Neuronal stem cell (in vitro differentiated cells): ENCODE data around the gene AADACL4.
A peak's percentile ranks its signal among the peaks of the same experiment; 100 is the strongest.

Experiments used
- DNase-seq: peaks from one replicate; pipeline ENCODE4 v3.0.0-alpha.2; 2013; ENCODE audit warnings: low spot score
- H2AFZ ChIP-seq: one replicate; pipeline ENCODE4 v1.6.1; 2013; ENCODE audit warnings: mild to moderate bottlenecking, low read length, inconsistent platforms
- H2AK5ac ChIP-seq: 2 replicates; pipeline ENCODE4 v1.6.1; 2013; ENCODE audit warnings: low read depth, mild to moderate bottlenecking, inconsistent platforms, low read length, moderate library complexity, mixed read lengths
- H2BK120ac ChIP-seq: 2 replicates; pipeline ENCODE4 v1.6.1; 2013; ENCODE audit warnings: low read depth, mild to moderate bottlenecking, inconsistent platforms, low read length, moderate library complexity, mixed read lengths
- H2BK12ac ChIP-seq: one replicate; pipeline ENCODE4 v1.6.1; 2013; ENCODE audit warnings: low read length, inconsistent platforms
- H2BK15ac ChIP-seq: 2 replicates; pipeline ENCODE4 v1.6.1; 2013; ENCODE audit warnings: mild to moderate bottlenecking, low read length, inconsistent platforms, mixed read lengths
- H2BK5ac ChIP-seq: one replicate; pipeline ENCODE4 v1.6.1; 2013; ENCODE audit warnings: inconsistent platforms, mild to moderate bottlenecking, low read length, moderate library complexity
- H3K14ac ChIP-seq: one replicate; pipeline ENCODE4 v1.6.1; 2013; ENCODE audit warnings: low read length, inconsistent platforms
- H3K18ac ChIP-seq: 2 replicates; pipeline ENCODE4 v1.6.1; 2013; ENCODE audit warnings: low read length, inconsistent platforms
- H3K23ac ChIP-seq: 2 replicates; pipeline ENCODE4 v1.6.1; 2013; ENCODE audit warnings: low read depth, mild to moderate bottlenecking, mixed read lengths, low read length, inconsistent platforms; ENCODE audit not compliant: poor library complexity
- H3K27ac ChIP-seq: replicated peaks from 3 replicates; pipeline ENCODE4 v1.5.1; 2013; ENCODE audit warnings: low read length, inconsistent platforms
- H3K27me3 ChIP-seq, 3 experiments: 2 replicates each; pipeline ENCODE4 v1.6.1; 2013; ENCODE audit warnings: low read length in 3 of 3, mild to moderate bottlenecking in 2 of 3, inconsistent platforms in 1 of 3, low read depth in 1 of 3, mixed read lengths in 1 of 3, moderate library complexity in 1 of 3; ENCODE audit not compliant: control insufficient read depth in 3 of 3, insufficient read depth in 3 of 3
- H3K36me3 ChIP-seq, 2 donors: replicated peaks in 1 of 2; 2 replicates each; pipeline ENCODE4 v1.6.1; 2013; ENCODE audit warnings: low read length in 2 of 2; ENCODE audit not compliant: control insufficient read depth in 2 of 2, insufficient read depth in 2 of 2
- H3K4ac ChIP-seq: 2 replicates; pipeline ENCODE4 v1.6.1; 2013; ENCODE audit warnings: inconsistent platforms, mild to moderate bottlenecking, low read length, moderate library complexity
- H3K4me1 ChIP-seq, 2 donors: 1 replicate in 1 of 2; 2 replicates in 1 of 2; pipeline ENCODE4 v1.6.1; 2013; ENCODE audit warnings: low read length in 2 of 2, low read depth in 1 of 2; ENCODE audit not compliant: control insufficient read depth in 2 of 2, insufficient read depth in 1 of 2
- H3K4me2 ChIP-seq: one replicate; pipeline ENCODE4 v1.6.1; 2013; ENCODE audit warnings: mild to moderate bottlenecking, low read length, inconsistent platforms; ENCODE audit not compliant: insufficient read depth, poor library complexity, severe bottlenecking
- H3K4me3 ChIP-seq, 2 donors: 2 replicates each; pipeline ENCODE4 v1.5.1; 2013; ENCODE audit warnings: low read length in 2 of 2, mild to moderate bottlenecking in 2 of 2, inconsistent platforms in 1 of 2, moderate library complexity in 1 of 2
- H3K79me1 ChIP-seq: one replicate; pipeline ENCODE4 v1.6.1; 2013; ENCODE audit warnings: low read depth, mild to moderate bottlenecking, inconsistent platforms, low read length, moderate library complexity
- H3K9ac ChIP-seq: one replicate; pipeline ENCODE4 v1.6.1; 2013; ENCODE audit warnings: mild to moderate bottlenecking, low read depth, low read length, inconsistent platforms; ENCODE audit not compliant: poor library complexity
- H3K9me3 ChIP-seq, 2 donors: replicated peaks in 1 of 2; 2 replicates each; pipeline versions ENCODE3 to v1.6.1; 2013; ENCODE audit warnings: low read length in 2 of 2, mild to moderate bottlenecking in 2 of 2, inconsistent platforms in 1 of 2, low read depth in 1 of 2, mixed read lengths in 1 of 2, moderate library complexity in 1 of 2; ENCODE audit not compliant: control insufficient read depth in 2 of 2, insufficient read depth in 1 of 2
- H4K8ac ChIP-seq: one replicate; pipeline ENCODE4 v1.6.1; 2013; ENCODE audit warnings: low read depth, mild to moderate bottlenecking, inconsistent platforms, low read length, moderate library complexity
- H4K91ac ChIP-seq: one replicate; pipeline ENCODE4 v1.6.1; 2013; ENCODE audit warnings: low read length, low read depth, mild to moderate bottlenecking, inconsistent platforms; ENCODE audit not compliant: poor library complexity
- WGBS, 2 donors: extraction: QIAGEN DNeasy Blood & Tissue Kit; methylation state at CpG; one replicate each; pipeline ENCODE4 v1.1.7; 2013; ENCODE audit warnings: missing lambda C conversion rate in 2 of 2, mixed read lengths in 1 of 2; ENCODE audit not compliant: insufficient read length in 2 of 2, insufficient replicate concordance in 1 of 2; ENCODE audit errors: extremely low coverage in 2 of 2; 5-methylcytosine and 5-hydroxymethylcytosine counted together

Gene AADACL4

DNA sequence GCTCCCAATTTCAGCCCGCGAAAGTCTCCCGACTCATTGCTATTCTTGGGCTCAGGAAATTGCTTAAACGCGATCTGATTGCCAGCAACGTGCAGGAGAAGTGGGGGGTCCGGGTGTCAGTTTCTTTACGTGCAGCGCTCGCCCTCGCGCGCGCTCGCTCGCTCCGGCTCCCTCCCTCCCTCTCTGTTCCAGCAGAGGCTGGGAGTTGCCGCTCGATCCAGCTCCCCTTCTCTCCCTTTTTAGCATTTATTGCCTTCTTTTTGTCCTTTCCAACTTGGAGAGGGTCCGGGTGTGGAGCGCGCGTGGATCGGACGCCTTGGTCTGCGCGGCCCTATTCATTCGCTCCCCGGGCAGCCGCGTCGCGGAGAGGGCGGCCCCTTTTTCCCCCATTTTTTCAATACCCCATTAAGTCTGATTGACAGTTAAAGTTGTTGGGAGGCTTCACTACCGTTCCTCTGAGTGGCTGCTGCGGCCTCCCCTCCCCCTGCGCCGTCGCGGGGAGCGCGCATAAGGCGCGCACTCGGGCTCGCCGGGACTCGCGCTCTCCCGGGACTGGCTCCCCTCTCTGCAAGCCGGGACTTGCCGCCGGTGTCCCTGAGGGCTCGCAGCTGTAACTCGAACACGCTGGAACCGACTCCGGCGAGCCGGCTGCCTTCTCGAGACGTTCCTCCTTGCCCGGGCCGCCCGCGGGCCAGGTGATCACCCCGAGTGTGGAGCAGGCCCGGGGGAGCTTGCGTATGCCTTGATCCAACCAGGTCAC lies 25.8 kb upstream of the AADACL4 start, which contains the start of gene DHRS3:
TSS of gene DHRS3 (minus strand) at position 310 of the 760 bp plus-strand sequence. CDS start 862 bp downstream, outside the sequence.
- Histone ChIP-seq H2BK5ac (no peak within 1 kb of the TSS), H2BK12ac (peak within 1 kb of the TSS; percentile 80), H4K8ac (no peak within 1 kb of the TSS), H2AFZ (peak within 1 kb of the TSS; percentile 97), H3K9me3 (no peaks in the 10 kb centered on the region), H3K79me1 (no peaks in the 10 kb centered on the region), H3K27me3 (peaks cover 0 to 68% (median 9%) of the 10 kb centered on the region in 3 experiments), H4K91ac (no peak within 1 kb of the TSS), H2BK15ac (no peak within 1 kb of the TSS), H3K9ac (peak within 1 kb of the TSS; percentile 85), H3K14ac (peak within 1 kb of the TSS; percentile 12), H3K4me3 (peak within 1 kb of the TSS; percentile 65 to 84), H2BK120ac (no peak within 1 kb of the TSS), H3K18ac (peak within 1 kb of the TSS; percentile 97), H3K23ac (peak within 1 kb of the TSS; percentile 70), H3K36me3 (no peaks in the 10 kb centered on the region), H3K27ac (peak within 1 kb of the TSS; percentile 69), H3K4ac (no peak within 1 kb of the TSS), H3K4me2 (peak within 1 kb of the TSS; percentile 90), H2AK5ac (no peak within 1 kb of the TSS), H3K4me1 (peaks cover 20 to 25% of the 10 kb centered on the region in 2 donors)
- peak; percentile 84 for DNase-seq
- WGBS, 2 donors = no CpG with 5 or more reads among the region's 69 CpGs

DNA sequence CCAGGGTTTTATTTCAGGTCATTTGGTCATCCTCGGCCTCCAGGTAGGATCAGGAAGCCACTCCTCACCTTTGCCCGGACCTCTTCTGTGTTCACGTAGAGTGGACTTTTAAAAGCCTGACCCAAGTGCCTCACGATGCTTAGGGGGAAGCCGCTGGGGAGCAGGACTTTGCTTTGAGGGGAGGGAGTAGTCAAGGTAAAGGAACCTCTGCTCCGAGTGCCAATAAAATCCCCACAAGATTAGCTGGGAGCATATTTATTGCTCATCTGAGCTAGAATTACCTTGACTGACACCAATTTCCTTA lies 25.3 kb upstream of the AADACL4 start:
- H2BK15ac ChIP-seq = no peak overlapping the region
- no peak overlapping the region for H2BK12ac ChIP-seq
- H3K79me1 ChIP-seq = no peaks in the 10 kb centered on the region
- H3K27ac ChIP-seq = peak overlapping the region; percentile 60
- no peaks in the 10 kb centered on the region for H3K9me3 ChIP-seq
- no peak overlapping the region for H3K4ac ChIP-seq
- H3K18ac ChIP-seq = peak overlapping the region; percentile 97
- peak overlapping the region; percentile 65 to 84 for H3K4me3 ChIP-seq
- H2AFZ ChIP-seq = peak overlapping the region; percentile 97
- H3K27me3 ChIP-seq = peaks cover 0 to 65% (median 9%) of the 10 kb centered on the region in 3 experiments
- H2BK5ac ChIP-seq = no peak overlapping the region
- H3K9ac ChIP-seq = peak overlapping the region; percentile 85
- no peak overlapping the region for H2BK120ac ChIP-seq
- no peak overlapping the region for H4K91ac ChIP-seq
- DNase-seq = no peak
- no peak overlapping the region for H2AK5ac ChIP-seq
- whole genome bisulfite sequencing, 2 donors = no CpG with 5 or more reads among the region's 6 CpGs
- no peak overlapping the region for H3K23ac ChIP-seq
- H3K14ac ChIP-seq = no peak overlapping the region
- H3K4me1 ChIP-seq = peaks cover 20 to 25% of the 10 kb centered on the region in 2 donors
- no peak overlapping the region for H4K8ac ChIP-seq
- H3K4me2 ChIP-seq = peak overlapping the region; percentile 90
- no peaks in the 10 kb centered on the region for H3K36me3 ChIP-seq

DNA sequence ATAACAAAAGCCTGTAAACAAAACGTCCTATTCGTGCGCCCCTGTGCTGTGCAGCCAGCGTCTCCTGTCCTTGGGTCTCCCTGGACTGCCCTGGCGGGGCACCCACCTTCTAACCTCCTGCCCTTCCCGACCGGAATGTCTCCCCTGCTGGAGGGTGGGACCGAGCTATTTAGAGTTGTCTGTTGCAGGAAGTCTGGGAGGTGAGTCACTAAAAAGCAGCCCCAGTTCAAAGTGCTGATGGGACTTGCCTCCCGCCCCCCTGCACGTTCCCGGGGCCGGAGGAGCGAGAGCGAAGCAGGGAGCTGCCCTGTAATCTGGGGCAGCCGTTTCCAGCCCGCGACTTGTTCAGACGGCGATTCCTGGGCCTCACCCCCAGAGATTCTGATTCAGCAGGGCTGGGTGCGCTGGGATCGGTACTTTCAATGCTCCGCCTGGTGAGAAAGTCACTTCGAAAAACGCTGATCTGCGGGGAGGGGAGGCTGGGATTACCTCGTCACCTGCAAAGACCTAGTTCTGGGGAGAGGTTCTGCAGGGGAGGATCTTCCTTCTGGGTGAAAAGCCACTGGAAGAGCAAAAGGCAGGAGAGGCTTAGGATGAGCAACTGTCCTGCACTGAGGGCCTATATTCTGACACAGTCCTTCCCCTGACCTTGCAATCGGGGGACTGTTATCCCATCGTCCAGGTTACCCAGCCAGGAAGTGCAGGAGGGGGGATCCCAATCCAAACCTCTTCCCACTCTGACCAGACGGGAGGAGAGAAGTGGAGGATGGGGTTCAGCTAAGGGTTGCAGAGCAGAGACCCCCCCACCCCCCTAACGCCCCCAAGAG lies 24.7 kb upstream of the AADACL4 start:
- H3K4ac ChIP-seq = no peak overlapping the region

More for the DNA sequence above, 24.7 kb upstream of the AADACL4 start:
- Histone ChIP-seq H4K91ac (no peak overlapping the region), H3K27ac (no peak overlapping the region), H3K4me2 (peak overlapping the region; percentile 90), H3K14ac (no peak overlapping the region), H2AK5ac (no peak overlapping the region), H4K8ac (no peak overlapping the region), H3K27me3 (peaks cover 0 to 59% (median 9%) of the 10 kb centered on the region in 3 experiments), H3K9me3 (no peaks in the 10 kb centered on the region), H2AFZ (peak overlapping the region; percentile 97), H3K79me1 (no peaks in the 10 kb centered on the region), H2BK120ac (no peak overlapping the region), H3K18ac (peak overlapping the region; percentile 66), H3K4me1 (peaks cover 20 to 25% of the 10 kb centered on the region in 2 donors), H2BK5ac (no peak overlapping the region), H3K9ac (peak overlapping the region; percentile 15), H2BK12ac (no peak overlapping the region), H2BK15ac (peak overlapping the region; percentile 8), H3K4me3 (peak overlapping the region; percentile 65 to 84), H3K23ac (peak overlapping the region; percentile 51), H3K36me3 (no peaks in the 10 kb centered on the region)
- DNase-seq = no peak
- WGBS, 2 donors = no CpG with 5 or more reads among the region's 30 CpGs
